HEK293 (cell line): ENCODE results near the gene HABP4.
A peak's percentile ranks its signal among the peaks of the same experiment; 100 is the strongest.

Experiments
- GLIS2 ChIP-seq: fragments of 450-650 bp; formaldehyde crosslinking; IDR thresholded peaks from 2 replicates; pipeline ENCODE4 v1.5.1; 2016; ENCODE audit warnings: missing biosample characterization, missing genetic modification characterization
- KLF10 ChIP-seq: fragments of 450-650 bp; IDR thresholded peaks from 2 replicates; pipeline ENCODE4 v1.5.1; 2018; ENCODE audit warnings: missing biosample characterization, mild to moderate bottlenecking, missing genetic modification characterization
- KLF7 ChIP-seq: fragments of 450-650 bp; formaldehyde crosslinking; IDR thresholded peaks from 2 replicates; pipeline ENCODE4 v1.5.1; 2016; ENCODE audit warnings: missing biosample characterization, missing genetic modification characterization, borderline replicate concordance
- PBX3 ChIP-seq: sonication (generic); formaldehyde crosslinking; IDR thresholded peaks from 2 replicates; pipeline ENCODE4 v1.8.1; 2022; ENCODE audit warnings: mild to moderate bottlenecking, moderate library complexity, missing genetic modification reagents
- PRDM2 ChIP-seq: fragments of 450-650 bp; formaldehyde crosslinking; IDR thresholded peaks from 2 replicates; pipeline ENCODE4 v1.5.1; 2016; ENCODE audit warnings: missing biosample characterization, missing genetic modification characterization, borderline replicate concordance
- SP3 ChIP-seq: fragments of 450-650 bp; formaldehyde crosslinking; IDR thresholded peaks from 2 replicates; pipeline ENCODE4 v1.5.1; 2016; ENCODE audit warnings: missing biosample characterization, missing genetic modification characterization
- WT1 ChIP-seq: fragments of 450-650 bp; formaldehyde crosslinking; IDR thresholded peaks from 2 replicates; pipeline ENCODE4 v1.5.1; 2016; ENCODE audit warnings: missing biosample characterization, missing genetic modification characterization
- ZBTB8A ChIP-seq: fragments of 450-650 bp; formaldehyde crosslinking; IDR thresholded peaks from 2 replicates; pipeline ENCODE4 v1.5.1; 2016; ENCODE audit warnings: missing biosample characterization, missing genetic modification characterization
- ZNF112 ChIP-seq: fragments of 450-650 bp; formaldehyde crosslinking; IDR thresholded peaks from 2 replicates; pipeline ENCODE4 v1.5.0; 2017; ENCODE audit warnings: missing biosample characterization, missing genetic modification characterization
- ZNF138 ChIP-seq: fragments of 450-650 bp; formaldehyde crosslinking; IDR thresholded peaks from 2 replicates; pipeline ENCODE4 v1.5.1; 2016; ENCODE audit warnings: missing biosample characterization, missing genetic modification characterization, borderline replicate concordance
- ZNF169 ChIP-seq: fragments of 450-650 bp; formaldehyde crosslinking; IDR thresholded peaks from 2 replicates; pipeline ENCODE4 v1.5.1; 2016; ENCODE audit warnings: missing biosample characterization, missing genetic modification characterization
- ZNF23 ChIP-seq: fragments of 450-650 bp; formaldehyde crosslinking; IDR thresholded peaks from 2 replicates; pipeline ENCODE4 v1.5.1; 2016; ENCODE audit warnings: missing biosample characterization, missing genetic modification characterization, borderline replicate concordance
- ZNF24 ChIP-seq: fragments of 450-650 bp; formaldehyde crosslinking; IDR thresholded peaks from 2 replicates; pipeline ENCODE4 v1.5.1; 2016; ENCODE audit warnings: missing biosample characterization, missing genetic modification characterization
- ZNF292 ChIP-seq: fragments of 450-650 bp; formaldehyde crosslinking; IDR thresholded peaks from 2 replicates; pipeline ENCODE4 v1.5.1; 2016; ENCODE audit warnings: low read depth, missing biosample characterization, missing genetic modification characterization, borderline replicate concordance
- ZNF354C ChIP-seq: fragments of 450-650 bp; formaldehyde crosslinking; IDR thresholded peaks from 2 replicates; pipeline ENCODE4 v1.5.1; 2016; ENCODE audit warnings: missing biosample characterization, missing genetic modification characterization, low read depth, borderline replicate concordance
- ZNF433 ChIP-seq: fragments of 450-650 bp; formaldehyde crosslinking; IDR thresholded peaks from 2 replicates; pipeline ENCODE4 v1.5.1; 2016; ENCODE audit warnings: missing biosample characterization, missing genetic modification characterization, low read depth
- ZNF544 ChIP-seq: fragments of 450-650 bp; formaldehyde crosslinking; IDR thresholded peaks from 2 replicates; pipeline ENCODE4 v1.5.0; 2017; ENCODE audit warnings: missing biosample characterization, missing genetic modification characterization
- ZNF624 ChIP-seq: fragments of 450-650 bp; formaldehyde crosslinking; IDR thresholded peaks from 2 replicates; pipeline ENCODE4 v1.5.1; 2017; ENCODE audit warnings: missing biosample characterization, missing genetic modification characterization
- ZNF626 ChIP-seq: fragments of 450-650 bp; sonication (Bioruptor Pico); formaldehyde crosslinking; IDR thresholded peaks from 2 replicates; pipeline ENCODE4 v1.5.1; 2018; ENCODE audit warnings: missing biosample characterization, missing genetic modification characterization, inconsistent platforms
- ZNF629 ChIP-seq: fragments of 450-650 bp; formaldehyde crosslinking; IDR thresholded peaks from 2 replicates; pipeline ENCODE4 v1.5.1; 2017; ENCODE audit warnings: missing biosample characterization, missing genetic modification characterization
- ZNF76 ChIP-seq: fragments of 450-650 bp; formaldehyde crosslinking; IDR thresholded peaks from 2 replicates; pipeline ENCODE4; 2016; ENCODE audit warnings: low read depth, missing biosample characterization, missing genetic modification characterization, borderline replicate concordance
- TF ChIP-seq, protein P1 (sequence below): fragments of 450-650 bp; formaldehyde crosslinking; IDR thresholded peaks from 2 replicates; pipeline ENCODE4 v1.5.1; 2016; ENCODE audit warnings: missing biosample characterization, missing genetic modification characterization
- TF ChIP-seq, protein P2 (sequence below): fragments of 450-650 bp; IDR thresholded peaks from 2 replicates; pipeline ENCODE4 v1.5.1; 2018; ENCODE audit warnings: missing biosample characterization, missing genetic modification characterization
- TF ChIP-seq, protein P3 (sequence below): fragments of 450-650 bp; formaldehyde crosslinking; IDR thresholded peaks from 2 replicates; pipeline ENCODE4 v1.5.1; 2016; ENCODE audit warnings: missing biosample characterization, missing genetic modification characterization
- TF ChIP-seq, protein P4 (sequence below): fragments of 450-650 bp; formaldehyde crosslinking; IDR thresholded peaks from 2 replicates; pipeline ENCODE4 v1.5.1; 2017; ENCODE audit warnings: missing biosample characterization, missing genetic modification characterization
- TF ChIP-seq, protein P5 (sequence below): fragments of 450-650 bp; formaldehyde crosslinking; IDR thresholded peaks from 2 replicates; pipeline ENCODE4 v1.5.1; 2016; ENCODE audit warnings: missing biosample characterization, missing genetic modification characterization

The HABP4 gene

GRCh38 chr9:96417051-96417586, 32.9 kb upstream of the HABP4 start (continued):
- TF ChIP-seq SP3 (peak; percentile 71), PRDM2 (tag by site-specific recombination) (no peak), ZNF433 (no peak), ZNF24 (tag by site-specific recombination) (peak; percentile 43; the same call in 1 of the 2 replicates), ZNF354C (tag by site-specific recombination) (no peak), ZNF544 (no peak), ZNF138 (no peak), ZNF169 (no peak), ZBTB8A (tag by site-specific recombination) (peak; percentile 15; the same call in 1 of the 2 replicates), KLF10 (tag by site-specific recombination) (peak; percentile 78; the same call in 1 of the 2 replicates), ZNF629 (tag by site-specific recombination) (peak; percentile 78; the same call in 1 of the 2 replicates), GLIS2 (peak; percentile 92), ZNF23 (no peak), ZNF292 (no peak), ZNF626 (tag by site-specific recombination) (no peak), ZNF76 (peak; percentile 45; the same call in 1 of the 2 replicates), WT1 (tag by site-specific recombination) (no peak), KLF7 (peak; percentile 31; the same call in 1 of the 2 replicates), ZNF624 (tag by site-specific recombination) (no peak), ZNF112 (no peak), PBX3 (CRISPR knock-in tag) (peak; percentile 92)
- TF ChIP-seq, protein P1, sequence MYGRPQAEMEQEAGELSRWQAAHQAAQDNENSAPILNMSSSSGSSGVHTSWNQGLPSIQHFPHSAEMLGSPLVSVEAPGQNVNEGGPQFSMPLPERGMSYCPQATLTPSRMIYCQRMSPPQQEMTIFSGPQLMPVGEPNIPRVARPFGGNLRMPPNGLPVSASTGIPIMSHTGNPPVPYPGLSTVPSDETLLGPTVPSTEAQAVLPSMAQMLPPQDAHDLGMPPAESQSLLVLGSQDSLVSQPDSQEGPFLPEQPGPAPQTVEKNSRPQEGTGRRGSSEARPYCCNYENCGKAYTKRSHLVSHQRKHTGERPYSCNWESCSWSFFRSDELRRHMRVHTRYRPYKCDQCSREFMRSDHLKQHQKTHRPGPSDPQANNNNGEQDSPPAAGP (tag by site-specific recombination), result peak; percentile 55; the same call in 1 of the 2 replicates
- TF ChIP-seq, protein P2, sequence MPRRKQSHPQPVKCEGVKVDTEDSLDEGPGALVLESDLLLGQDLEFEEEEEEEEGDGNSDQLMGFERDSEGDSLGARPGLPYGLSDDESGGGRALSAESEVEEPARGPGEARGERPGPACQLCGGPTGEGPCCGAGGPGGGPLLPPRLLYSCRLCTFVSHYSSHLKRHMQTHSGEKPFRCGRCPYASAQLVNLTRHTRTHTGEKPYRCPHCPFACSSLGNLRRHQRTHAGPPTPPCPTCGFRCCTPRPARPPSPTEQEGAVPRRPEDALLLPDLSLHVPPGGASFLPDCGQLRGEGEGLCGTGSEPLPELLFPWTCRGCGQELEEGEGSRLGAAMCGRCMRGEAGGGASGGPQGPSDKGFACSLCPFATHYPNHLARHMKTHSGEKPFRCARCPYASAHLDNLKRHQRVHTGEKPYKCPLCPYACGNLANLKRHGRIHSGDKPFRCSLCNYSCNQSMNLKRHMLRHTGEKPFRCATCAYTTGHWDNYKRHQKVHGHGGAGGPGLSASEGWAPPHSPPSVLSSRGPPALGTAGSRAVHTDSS (tag by site-specific recombination), result no peak
- TF ChIP-seq, protein P3, sequence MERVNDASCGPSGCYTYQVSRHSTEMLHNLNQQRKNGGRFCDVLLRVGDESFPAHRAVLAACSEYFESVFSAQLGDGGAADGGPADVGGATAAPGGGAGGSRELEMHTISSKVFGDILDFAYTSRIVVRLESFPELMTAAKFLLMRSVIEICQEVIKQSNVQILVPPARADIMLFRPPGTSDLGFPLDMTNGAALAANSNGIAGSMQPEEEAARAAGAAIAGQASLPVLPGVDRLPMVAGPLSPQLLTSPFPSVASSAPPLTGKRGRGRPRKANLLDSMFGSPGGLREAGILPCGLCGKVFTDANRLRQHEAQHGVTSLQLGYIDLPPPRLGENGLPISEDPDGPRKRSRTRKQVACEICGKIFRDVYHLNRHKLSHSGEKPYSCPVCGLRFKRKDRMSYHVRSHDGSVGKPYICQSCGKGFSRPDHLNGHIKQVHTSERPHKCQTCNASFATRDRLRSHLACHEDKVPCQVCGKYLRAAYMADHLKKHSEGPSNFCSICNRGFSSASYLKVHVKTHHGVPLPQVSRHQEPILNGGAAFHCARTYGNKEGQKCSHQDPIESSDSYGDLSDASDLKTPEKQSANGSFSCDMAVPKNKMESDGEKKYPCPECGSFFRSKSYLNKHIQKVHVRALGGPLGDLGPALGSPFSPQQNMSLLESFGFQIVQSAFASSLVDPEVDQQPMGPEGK, result peak; percentile 95
- TF ChIP-seq, protein P4, sequence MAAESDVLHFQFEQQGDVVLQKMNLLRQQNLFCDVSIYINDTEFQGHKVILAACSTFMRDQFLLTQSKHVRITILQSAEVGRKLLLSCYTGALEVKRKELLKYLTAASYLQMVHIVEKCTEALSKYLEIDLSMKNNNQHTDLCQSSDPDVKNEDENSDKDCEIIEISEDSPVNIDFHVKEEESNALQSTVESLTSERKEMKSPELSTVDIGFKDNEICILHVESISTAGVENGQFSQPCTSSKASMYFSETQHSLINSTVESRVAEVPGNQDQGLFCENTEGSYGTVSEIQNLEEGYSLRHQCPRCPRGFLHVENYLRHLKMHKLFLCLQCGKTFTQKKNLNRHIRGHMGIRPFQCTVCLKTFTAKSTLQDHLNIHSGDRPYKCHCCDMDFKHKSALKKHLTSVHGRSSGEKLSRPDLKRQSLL, result no peak
- TF ChIP-seq, protein P5, sequence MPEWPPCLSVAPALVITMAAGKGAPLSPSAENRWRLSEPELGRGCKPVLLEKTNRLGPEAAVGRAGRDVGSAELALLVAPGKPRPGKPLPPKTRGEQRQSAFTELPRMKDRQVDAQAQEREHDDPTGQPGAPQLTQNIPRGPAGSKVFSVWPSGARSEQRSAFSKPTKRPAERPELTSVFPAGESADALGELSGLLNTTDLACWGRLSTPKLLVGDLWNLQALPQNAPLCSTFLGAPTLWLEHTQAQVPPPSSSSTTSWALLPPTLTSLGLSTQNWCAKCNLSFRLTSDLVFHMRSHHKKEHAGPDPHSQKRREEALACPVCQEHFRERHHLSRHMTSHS (tag by site-specific recombination), result no peak
